HCT116 (cell line): ENCODE measurements around the gene ZER1. TPM values are rescaled to one million over a fixed set of nuclear protein-coding genes. Genes with fewer than 3 reads are reported as not detected.

Experiments
- ATAC-seq: fragments of 200-7000 bp; cut with Tn5 transposase; 2 replicates; pipeline ENCODE4 v1.9.1; 2020; ENCODE audit warnings: mild to moderate bottlenecking, moderate library complexity
- BruUV-seq: library from RNA; stranded (reverse); fragments of 400-500 nt; replicated peaks from 2 replicates; lab custom pipeline; 2021; lab: Mats Ljungman, UMichigan
- CTCF ChIA-PET: fragments of 300-600 bp; sonication (Branson Sonifier 250); formaldehyde crosslinking; loops from one replicate; lab custom pipeline; 2021; ENCODE audit warnings: antibody characterized with exemption; lab: Charles Lee
- POLR2A ChIA-PET: fragments of 300-600, 350-600 bp; sonication (Branson Sonifier 250); formaldehyde crosslinking; loops from one replicate; lab custom pipeline; 2021; ENCODE audit warnings: antibody characterized with exemption; lab: Charles Lee
- RAD21 ChIA-PET, 2 experiments: fragments of 300-600 bp; sonication (Branson Sonifier 250); formaldehyde crosslinking; loops; one replicate each; lab custom pipeline; 2023; ENCODE audit warnings: low total read pairs in 2 of 2; ENCODE audit not compliant: uncharacterized antibody in 2 of 2, unreplicated experiment in 2 of 2, low non-redundant PET in 1 of 2; lab: Charles Lee
- DNase-seq: peaks from one replicate; pipeline ENCODE4 v3.0.0-alpha.2; 2010; ENCODE audit warnings: low read depth, low spot score
- H2AFZ ChIP-seq: fragments of 200-600 bp; shearing (Covaris generic), sonication (generic); 2 replicates; pipeline ENCODE4 v1.6.1; 2017; ENCODE audit warnings: low read depth, mixed run types, mixed read lengths, antibody characterized with exemption, low read length; ENCODE audit not compliant: poor library complexity, severe bottlenecking
- H3K27ac ChIP-seq: 2 replicates; pipeline ENCODE4 v1.5.1; 2012; ENCODE audit warnings: low read depth, low read length
- H3K27me3 ChIP-seq: fragments of 200-600 bp; sonication (generic); 2 replicates; pipeline ENCODE4 v1.6.1; 2016; ENCODE audit warnings: mixed run types, low read length, mixed read lengths; ENCODE audit not compliant: insufficient read depth
- H3K36me3 ChIP-seq, 2 experiments: fragments of 200-500 bp in 1 of 2; fragments of 200-600 bp in 1 of 2; sonication (Bioruptor generic) in 1 of 2; sonication (generic) in 1 of 2; 2 replicates each; pipeline versions ENCODE4 v1.5.1 to v1.6.1; 2014 to 2016; ENCODE audit warnings: low read length in 2 of 2, inconsistent platforms in 1 of 2, mixed read lengths in 1 of 2, mixed run types in 1 of 2; ENCODE audit not compliant: insufficient read depth in 2 of 2, control insufficient read depth in 1 of 2
- H3K4me1 ChIP-seq, 2 experiments: fragments of 200-600 bp in 1 of 2; sonication (generic) in 1 of 2; 2 replicates each; pipeline versions ENCODE4 v1.5.1 to v1.6.1; 2012 to 2017; ENCODE audit warnings: low read length in 2 of 2, inconsistent platforms in 1 of 2, mild to moderate bottlenecking in 1 of 2, mixed read lengths in 1 of 2, mixed run types in 1 of 2, moderate library complexity in 1 of 2; ENCODE audit not compliant: insufficient read depth in 2 of 2, control insufficient read depth in 1 of 2
- H3K4me2 ChIP-seq: fragments of 200-600 bp; sonication (generic); 2 replicates; pipeline ENCODE4 v1.6.1; 2017; ENCODE audit warnings: mixed run types, low read length, mixed read lengths
- H3K4me3 ChIP-seq, 2 experiments: fragments of 200-600 bp in 1 of 2; sonication (generic) in 1 of 2; replicated peaks in 1 of 2; 2 replicates each; pipeline ENCODE4 v1.5.1; 2011 to 2016; ENCODE audit warnings: low read length in 2 of 2, control low read depth in 1 of 2, low read depth in 1 of 2, mild to moderate bottlenecking in 1 of 2, mixed read lengths in 1 of 2, mixed run types in 1 of 2
- H3K79me2 ChIP-seq: fragments of 200-600 bp; sonication (generic); 2 replicates; pipeline ENCODE4 v1.6.1; 2017; ENCODE audit warnings: mild to moderate bottlenecking, mixed run types, low read length, moderate library complexity, mixed read lengths; ENCODE audit not compliant: insufficient read depth
- H3K9ac ChIP-seq: fragments of 200-600 bp; sonication (generic); 2 replicates; pipeline ENCODE4 v1.6.1; 2016; ENCODE audit warnings: low read length, mixed read lengths
- H3K9me2 ChIP-seq: fragments of 200-600 bp; sonication (generic), shearing (Covaris generic); 2 replicates; pipeline ENCODE4 v1.6.1; 2017; ENCODE audit warnings: mixed run types, mild to moderate bottlenecking, moderate library complexity; ENCODE audit not compliant: insufficient read depth
- H3K9me3 ChIP-seq, 2 experiments: fragments of 200-500 bp in 1 of 2; fragments of 200-600 bp in 1 of 2; sonication (Bioruptor generic) in 1 of 2; sonication (generic) in 1 of 2; 2 replicates each; pipeline ENCODE4 v1.6.1; 2014 to 2017; ENCODE audit warnings: low read length in 2 of 2, mixed read lengths in 2 of 2, inconsistent platforms in 1 of 2, low read depth in 1 of 2, mild to moderate bottlenecking in 1 of 2, mixed run types in 1 of 2, moderate library complexity in 1 of 2; ENCODE audit not compliant: control insufficient read depth in 1 of 2, insufficient read depth in 1 of 2
- H4K20me1 ChIP-seq: fragments of 200-600 bp; sonication (generic), shearing (Covaris generic); 2 replicates; pipeline ENCODE4 v1.6.1; 2017; ENCODE audit warnings: mixed run types, mild to moderate bottlenecking, moderate library complexity; ENCODE audit not compliant: insufficient read depth
- ATF3 ChIP-seq: IDR thresholded peaks from 2 replicates; pipeline ENCODE4 v1.6.1; 2012
- CEBPB ChIP-seq: IDR thresholded peaks from 2 replicates; pipeline ENCODE4 v1.6.1; 2012; ENCODE audit warnings: low read depth
- CTCF ChIP-seq, 3 experiments: fragments of 200-600 bp in 1 of 3; sonication (generic) in 1 of 3; IDR thresholded peaks in 2 of 3; conservative IDR thresholded peaks in 1 of 3; 2 replicates each; pipeline ENCODE4 v1.5.1; 2012 to 2017; ENCODE audit warnings: low read depth in 2 of 3, low read length in 2 of 3, antibody characterized with exemption in 1 of 3, borderline replicate concordance in 1 of 3, control low read depth in 1 of 3, mild to moderate bottlenecking in 1 of 3, mixed read lengths in 1 of 3, mixed run types in 1 of 3, moderate library complexity in 1 of 3; ENCODE audit not compliant: insufficient read depth in 1 of 3
- EZH2 ChIP-seq: fragments of 200-600 bp; sonication (generic); IDR thresholded peaks from 2 replicates; pipeline ENCODE4 v1.6.1; 2017; ENCODE audit warnings: antibody characterized with exemption, mixed run types
- EZH2phosphoT487 ChIP-seq: fragments of 200-600 bp; IDR thresholded peaks from 2 replicates; pipeline ENCODE4 v1.6.1; 2018; ENCODE audit warnings: antibody characterized with exemption, borderline replicate concordance
- FOSL1 ChIP-seq: IDR thresholded peaks from 2 replicates; pipeline ENCODE4 v1.6.1; 2012; ENCODE audit warnings: low read depth
- JUND ChIP-seq: IDR thresholded peaks from 2 replicates; pipeline ENCODE4 v1.6.1; 2012
- MAX ChIP-seq: IDR thresholded peaks from 2 replicates; pipeline ENCODE4 v1.6.1; 2012
- POLR2A ChIP-seq: IDR thresholded peaks from 2 replicates; pipeline ENCODE4 v1.7.0; 2011; ENCODE audit warnings: borderline replicate concordance; ENCODE audit not compliant: insufficient read depth, insufficient read length; ENCODE audit errors: extremely low read depth
- RAD21 ChIP-seq: IDR thresholded peaks from 2 replicates; pipeline ENCODE4 v1.6.1; 2012; ENCODE audit warnings: low read depth, mild to moderate bottlenecking
- REST ChIP-seq: IDR thresholded peaks from 2 replicates; pipeline ENCODE4 v1.6.1; 2012; ENCODE audit warnings: low read depth
- SIN3A ChIP-seq: IDR thresholded peaks from 2 replicates; pipeline ENCODE4 v1.6.1; 2012; ENCODE audit warnings: low read depth
- SP1 ChIP-seq: IDR thresholded peaks from 2 replicates; pipeline ENCODE4 v1.6.1; 2012; ENCODE audit warnings: low read depth
- SRF ChIP-seq: IDR thresholded peaks from 2 replicates; pipeline ENCODE4 v1.6.1; 2012; ENCODE audit warnings: low read depth
- TCF7L2 ChIP-seq: IDR thresholded peaks from 2 replicates; pipeline ENCODE4 v1.7.0; 2011; ENCODE audit warnings: borderline replicate concordance, inconsistent platforms; ENCODE audit not compliant: insufficient read depth, insufficient read length; ENCODE audit errors: extremely low read depth
- YY1 ChIP-seq: IDR thresholded peaks from 2 replicates; pipeline ENCODE4 v1.6.1; 2011; ENCODE audit warnings: low read length, low read depth, moderate library complexity, mild to moderate bottlenecking; ENCODE audit not compliant: insufficient replicate concordance; ENCODE audit errors: extremely low read depth
- ZFX ChIP-seq: fragments of 450-650 bp; IDR thresholded peaks from 2 replicates; pipeline ENCODE4 v1.6.1; 2017
- ZNF274 ChIP-seq: fragments of 200-500 bp; sonication (Bioruptor generic); IDR thresholded peaks from 2 replicates; pipeline ENCODE4 v1.6.1; 2014; ENCODE audit warnings: mild to moderate bottlenecking, low read depth, low read length, inconsistent platforms
- intact Hi-C: fragments of 100-400 bp; cut with micrococcal nuclease; formaldehyde crosslinking; loops from 2 replicates; pipeline ENCODE4 v1.10.0; 2022
- total RNA-seq: library from RNA; stranded (reverse); gene quantifications from one replicate; pipeline ENCODE4 v1.2.1, GENCODE V29; 2021; ENCODE audit not compliant: unreplicated experiment

The ZER1 gene
- total RNA-seq, 1 experiment from 2014 or later, result 18.0 TPM

- ATAC-seq (no peak), DNase-seq (no peak)
- Histone ChIP-seq H3K9me3 (no peaks in the 10 kb centered on the region), H4K20me1 (no peaks in the 10 kb centered on the region), H3K27ac (peak overlapping the region; percentile 85; the same call in 1 of the 2 replicates), H3K9me2 (no peaks in the 10 kb centered on the region), H3K4me3 (peak overlapping the region; percentile 54 to 71), H3K4me1 (peaks cover 12 to 23% of the 10 kb centered on the region in 2 experiments; a peak in 3 of 4 replicates), H2AFZ (no peak overlapping the region), H3K27me3 (no peaks in the 10 kb centered on the region), H3K79me2 (no peaks in the 10 kb centered on the region), H3K9ac (no peak overlapping the region), H3K36me3 (peaks cover 13 to 14% of the 10 kb centered on the region in 2 experiments; a peak in 3 of 4 replicates), H3K4me2 (peak overlapping the region; percentile 97)
- BruUV-seq, result TSS peak; percentile 65
- no peak for TF ChIP-seq MAX
- TF ChIP-seq JUND, result no peak
- no peak for TF ChIP-seq ZNF274
- TF ChIP-seq FOSL1, result no peak
- no peak for TF ChIP-seq POLR2A
- TF ChIP-seq SRF, result no peak
- no peak for TF ChIP-seq SIN3A
- no peak for TF ChIP-seq REST
- TF ChIP-seq ZFX, result no peak
- TF ChIP-seq YY1, result no peak
- no peak for TF ChIP-seq EZH2
- TF ChIP-seq ATF3, result no peak
- TF ChIP-seq CEBPB, result no peak
- TF ChIP-seq RAD21, result no peak
- TF ChIP-seq EZH2phosphoT487, result no peak
- no peak for TF ChIP-seq SP1
- no peak for TF ChIP-seq CTCF (IDR thresholded peaks at IDR 0.05 in 2 of 3, conservative IDR thresholded peaks at IDR 0.05 in 1 of 3; ENCODE audit: borderline replicate concordance in 1 of 3, insufficient read depth in 1 of 3, low read depth in 2 of 3, low read length in 2 of 3)
- no peak for TF ChIP-seq TCF7L2
- RAD21 ChIA-PET, result interaction anchor here in 1 of 2 experiments (0.6 to 1.5 kb wide), 2 partner anchors 87 to 149 kb away, joined by 3 to 7 read pairs; no protein-coding TSS in a partner anchor
- POLR2A ChIA-PET, result interaction anchor here (0.5 to 1.4 kb wide), 2 partner anchors 10 to 182 kb away, joined by 3 to 7 read pairs; partner anchors contain the start of gene SPOUT1
- intact Hi-C loops, result no loop called here
- CTCF ChIA-PET, result interaction anchor here (1.1 to 1.5 kb wide), 2 partner anchors 10 to 153 kb away, joined by 3 read pairs; partner anchors contain the start of gene SPOUT1
Observed at GRCh38 chr9:128819716-128820664, 48.3 kb upstream of the ZER1 start.
